Stimulated activated CD4-positive, alpha-beta T cell treated with anti-CD3 and anti-CD28 coated beads, Interleukin-2, amount 100 ng/mL, for 4 hours (primary cell): ENCODE data around the gene TMEM178B.
"Not testable (repeated sequence)": the region's sequence is repeated elsewhere in the genome, so short reads cannot be mapped to it uniquely, and the experiment has no call there.

Experiments
- DNase-seq: peaks from one replicate; pipeline ENCODE4 v3.0.0-alpha.2; 2020; ENCODE audit warnings: low read depth

TMEM178B gene

GRCh38 chr7:141312828-141313521 lies 239.1 kb downstream of the TMEM178B start:
- no peak for DNase-seq

- DNase-seq, result no peak
These were observed 240.0 kb downstream of the TMEM178B start for GRCh38 chr7:141313896-141314295.

GRCh38 chr7:141317033-141317585 lies 243.2 kb downstream of the TMEM178B start:
- DNase-seq, result no peak

GRCh38 chr7:141320287-141320686 lies 246.4 kb downstream of the TMEM178B start:
- no peak for DNase-seq

GRCh38 chr7:141322383-141322782 lies 248.5 kb downstream of the TMEM178B start:
- no peak for DNase-seq

- DNase-seq, result no peak
These were observed 250.0 kb downstream of the TMEM178B start for GRCh38 chr7:141323826-141324225.

- no peak for DNase-seq
These were observed 251.0 kb downstream of the TMEM178B start for GRCh38 chr7:141324870-141325269.

GRCh38 chr7:141325275-141325674 lies 251.4 kb downstream of the TMEM178B start:
- no peak for DNase-seq

GRCh38 chr7:141328290-141328689 lies 254.4 kb downstream of the TMEM178B start:
- DNase-seq, result no peak

GRCh38 chr7:141330285-141330684 lies 256.4 kb downstream of the TMEM178B start:
- DNase-seq, result not testable (repeated sequence)

- no peak for DNase-seq
These were observed 259.6 kb downstream of the TMEM178B start for GRCh38 chr7:141333459-141333858.

- DNase-seq, result no peak
These were observed 261.3 kb downstream of the TMEM178B start for GRCh38 chr7:141335164-141335563.

GRCh38 chr7:141339603-141340002 lies 265.7 kb downstream of the TMEM178B start:
- no peak for DNase-seq

- no peak for DNase-seq
These were observed 267.1 kb downstream of the TMEM178B start for GRCh38 chr7:141340991-141341390.

- DNase-seq, result no peak
These were observed 269.0 kb downstream of the TMEM178B start for GRCh38 chr7:141342621-141343408.

- DNase-seq, result no peak
These were observed 270.5 kb downstream of the TMEM178B start for GRCh38 chr7:141344153-141344935.

- DNase-seq, result no peak
These were observed 274.9 kb downstream of the TMEM178B start for GRCh38 chr7:141348728-141349127.

GRCh38 chr7:141349338-141349737 lies 275.5 kb downstream of the TMEM178B start:
- no peak for DNase-seq

GRCh38 chr7:141349804-141350203 lies 275.9 kb downstream of the TMEM178B start:
- DNase-seq, result no peak

- no peak for DNase-seq
These were observed 277.3 kb downstream of the TMEM178B start for GRCh38 chr7:141351175-141351574.

- DNase-seq, result no peak
These were observed 279.1 kb downstream of the TMEM178B start for GRCh38 chr7:141352955-141353354.

GRCh38 chr7:141354251-141354650 lies 280.4 kb downstream of the TMEM178B start:
- no peak for DNase-seq
